ENCODE results near the gene ZRANB1. TPM values are rescaled to one million over a fixed set of nuclear protein-coding genes. Genes with fewer than 3 reads are reported as not detected.
A peak's percentile ranks its signal among the peaks of the same experiment; 100 is the strongest.

ZRANB1 gene
- total RNA-seq, 4 donors from 2014 or later = 10.7 to 18.8 (median 15.5) TPM

DNA sequence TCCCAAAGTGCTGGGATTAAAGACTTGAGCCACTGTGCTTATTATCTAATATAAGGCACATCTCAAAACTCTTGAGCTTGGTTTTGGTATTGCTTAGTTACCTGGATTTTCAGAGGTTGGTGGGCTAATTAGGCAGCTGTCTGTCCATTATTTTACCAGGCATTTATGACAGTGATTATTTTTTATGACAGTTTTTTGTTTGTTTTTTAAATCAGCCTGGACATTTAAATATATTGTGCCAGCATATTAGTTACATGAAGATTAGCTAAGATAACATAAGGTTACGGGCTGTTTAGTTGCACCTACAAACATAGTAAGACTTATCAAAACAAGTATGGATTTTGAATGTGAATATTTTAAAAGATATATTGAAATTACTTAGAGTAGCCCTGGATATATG, 2.6 kb upstream of the ZRANB1 start:
- Histone ChIP-seq H3K27me3 (no peaks in the 10 kb centered on the region), H3K36me3 (no peaks in the 10 kb centered on the region), H3K9me3 (no peaks in the 10 kb centered on the region), H3K27ac (no peak overlapping the region), H3K4me1 (peaks cover 0 to 14% (median 2%) of the 10 kb centered on the region in 4 donors), H3K4me3 (no peak overlapping the region)
- no peak for DNase-seq
- TF ChIP-seq POLR2A (IDR thresholded peaks at IDR 0.05) = no peak
- TF ChIP-seq, protein P1, sequence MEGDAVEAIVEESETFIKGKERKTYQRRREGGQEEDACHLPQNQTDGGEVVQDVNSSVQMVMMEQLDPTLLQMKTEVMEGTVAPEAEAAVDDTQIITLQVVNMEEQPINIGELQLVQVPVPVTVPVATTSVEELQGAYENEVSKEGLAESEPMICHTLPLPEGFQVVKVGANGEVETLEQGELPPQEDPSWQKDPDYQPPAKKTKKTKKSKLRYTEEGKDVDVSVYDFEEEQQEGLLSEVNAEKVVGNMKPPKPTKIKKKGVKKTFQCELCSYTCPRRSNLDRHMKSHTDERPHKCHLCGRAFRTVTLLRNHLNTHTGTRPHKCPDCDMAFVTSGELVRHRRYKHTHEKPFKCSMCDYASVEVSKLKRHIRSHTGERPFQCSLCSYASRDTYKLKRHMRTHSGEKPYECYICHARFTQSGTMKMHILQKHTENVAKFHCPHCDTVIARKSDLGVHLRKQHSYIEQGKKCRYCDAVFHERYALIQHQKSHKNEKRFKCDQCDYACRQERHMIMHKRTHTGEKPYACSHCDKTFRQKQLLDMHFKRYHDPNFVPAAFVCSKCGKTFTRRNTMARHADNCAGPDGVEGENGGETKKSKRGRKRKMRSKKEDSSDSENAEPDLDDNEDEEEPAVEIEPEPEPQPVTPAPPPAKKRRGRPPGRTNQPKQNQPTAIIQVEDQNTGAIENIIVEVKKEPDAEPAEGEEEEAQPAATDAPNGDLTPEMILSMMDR (IDR thresholded peaks at IDR 0.05) = no peak

GRCh38 chr10:124942317-124943169, 620 bp downstream of the ZRANB1 start:
- H3K9me3 ChIP-seq = no peaks in the 10 kb centered on the region
- TF ChIP-seq, protein P1 (IDR thresholded peaks at IDR 0.05) = no peak
- TF ChIP-seq POLR2A (IDR thresholded peaks at IDR 0.05) = no peak
- no peaks in the 10 kb centered on the region for H3K36me3 ChIP-seq
- H3K4me3 ChIP-seq = no peak overlapping the region
- H3K27me3 ChIP-seq = no peaks in the 10 kb centered on the region
- peak overlapping the region in 2 of 4 donors; percentile 40 to 43 for H3K27ac ChIP-seq
- DNase-seq = no peak
- H3K4me1 ChIP-seq = peaks cover 0 to 18% (median 2%) of the 10 kb centered on the region in 4 donors

DNA sequence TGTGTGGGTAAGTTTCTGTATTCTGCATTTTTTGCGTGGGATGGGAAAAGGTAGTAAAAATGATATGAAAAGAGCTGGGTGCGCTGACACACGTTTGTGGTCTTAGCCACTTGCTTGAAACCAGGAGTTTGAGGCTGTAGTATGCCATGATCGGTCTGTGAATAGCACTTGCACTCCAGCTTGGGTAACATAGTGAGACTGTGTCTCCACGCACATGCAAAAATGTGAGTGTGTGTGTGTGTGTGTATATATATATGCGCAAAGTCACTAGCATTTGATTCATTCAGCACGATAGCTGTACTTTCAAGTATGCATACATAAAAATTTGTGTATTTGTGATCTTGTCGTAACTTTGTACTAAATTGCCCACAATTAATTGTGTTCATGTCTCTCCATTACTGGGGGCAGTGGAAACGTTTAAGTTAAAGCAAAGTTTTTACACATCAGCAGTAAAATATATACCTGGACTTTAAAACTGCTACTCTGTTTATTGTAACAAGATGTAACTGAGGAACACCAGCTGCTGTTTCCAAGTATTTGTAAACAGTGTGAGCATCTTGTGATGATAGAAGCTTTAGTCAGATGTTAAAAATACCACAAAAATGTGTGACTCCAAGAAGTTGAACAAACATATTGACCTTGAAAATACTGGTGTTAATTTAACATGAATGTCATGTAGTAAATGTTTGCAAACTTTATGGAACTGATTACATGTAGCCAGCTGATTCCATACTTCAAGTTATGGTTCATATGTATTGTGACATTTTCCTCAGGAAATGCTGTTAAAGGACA, 1.6 kb downstream of the ZRANB1 start:
- peaks cover 0 to 18% (median 2%) of the 10 kb centered on the region in 4 donors for H3K4me1 ChIP-seq
- no peak overlapping the region for H3K4me3 ChIP-seq
- no peaks in the 10 kb centered on the region for H3K36me3 ChIP-seq
- H3K27me3 ChIP-seq = no peaks in the 10 kb centered on the region
- DNase-seq = no peak
- peak overlapping the region in 3 of 4 donors; percentile 27 to 43 (median 40) for H3K27ac ChIP-seq
- TF ChIP-seq, protein P1 (IDR thresholded peaks at IDR 0.05) = no peak
- no peak for TF ChIP-seq POLR2A (IDR thresholded peaks at IDR 0.05)
- no peaks in the 10 kb centered on the region for H3K9me3 ChIP-seq

DNA sequence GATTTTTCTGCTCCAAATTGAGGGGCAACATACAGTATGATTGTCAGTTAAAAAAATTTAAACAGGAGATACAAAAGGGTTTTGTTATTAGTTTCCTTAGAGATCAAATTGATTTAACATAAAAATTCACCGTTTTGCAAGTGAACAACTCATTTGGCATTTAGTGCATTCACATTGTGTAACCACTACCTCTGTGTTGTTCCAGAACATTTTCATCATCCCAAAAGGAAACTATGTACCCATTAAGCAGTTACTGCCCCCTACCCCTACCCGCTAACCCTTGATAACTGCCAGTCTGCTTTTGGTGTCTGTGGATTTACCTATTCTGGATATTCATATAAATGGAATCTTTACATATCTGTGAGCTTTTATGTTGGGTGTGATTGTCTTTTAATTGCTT, 3.1 kb downstream of the ZRANB1 start:
- H3K4me3 ChIP-seq = no peak overlapping the region
- H3K36me3 ChIP-seq = no peaks in the 10 kb centered on the region
- H3K4me1 ChIP-seq = peaks cover 0 to 18% (median 2%) of the 10 kb centered on the region in 4 donors
- no peak for DNase-seq
- no peaks in the 10 kb centered on the region for H3K9me3 ChIP-seq
- no peaks in the 10 kb centered on the region for H3K27me3 ChIP-seq
- TF ChIP-seq, protein P1 (IDR thresholded peaks at IDR 0.05) = no peak
- TF ChIP-seq POLR2A (IDR thresholded peaks at IDR 0.05) = no peak
- peak overlapping the region in 2 of 4 donors; percentile 15 to 43 for H3K27ac ChIP-seq

DNA sequence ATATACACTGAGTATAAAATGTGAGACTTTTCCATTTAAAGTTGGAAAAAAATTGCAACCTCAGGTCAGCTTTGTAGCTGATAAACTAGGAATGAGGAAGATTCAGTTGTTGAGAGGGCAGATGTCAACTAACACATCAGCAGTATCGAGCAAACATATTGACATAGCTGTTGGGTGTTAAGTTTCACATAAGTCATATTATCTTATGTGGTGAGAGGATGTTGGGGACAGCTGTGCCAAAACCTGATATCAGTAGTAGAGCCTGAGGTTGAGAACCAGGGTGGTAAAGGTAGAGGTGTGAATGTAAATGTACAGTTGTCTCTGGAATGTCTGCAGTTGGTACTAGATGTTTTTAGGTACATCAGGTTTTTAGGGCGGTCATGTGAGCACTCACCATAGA, 5.0 kb downstream of the ZRANB1 start:
- no peaks in the 10 kb centered on the region for H3K9me3 ChIP-seq
- no peak for DNase-seq
- no peak overlapping the region for H3K27ac ChIP-seq
- no peak for TF ChIP-seq POLR2A (IDR thresholded peaks at IDR 0.05)
- TF ChIP-seq, protein P1 (IDR thresholded peaks at IDR 0.05) = no peak
- no peaks in the 10 kb centered on the region for H3K27me3 ChIP-seq
- H3K4me3 ChIP-seq = no peak overlapping the region
- H3K4me1 ChIP-seq = peaks cover 0 to 15% (median 2%) of the 10 kb centered on the region in 4 donors
- no peaks in the 10 kb centered on the region for H3K36me3 ChIP-seq
